CD4-positive, alpha-beta T cell treated with Interferon gamma for 1 hour (primary cell): ENCODE data around the gene RAB6B.

ENCODE experiments used
- DNase-seq: peaks from one replicate; pipeline ENCODE4 v3.0.0-alpha.2; 2020

Gene RAB6B

GRCh38 chr3:133880886-133881455, 14.7 kb downstream of the RAB6B start:
- no peak for DNase-seq

GRCh38 chr3:133880287-133880686, 15.4 kb downstream of the RAB6B start:
- no peak for DNase-seq

GRCh38 chr3:133878518-133878917, 17.2 kb downstream of the RAB6B start:
- DNase-seq = no peak

- no peak for DNase-seq
Measured at GRCh38 chr3:133877221-133877620, 18.5 kb downstream of the RAB6B start.

- DNase-seq = no peak
Measured at GRCh38 chr3:133874761-133875438, 20.8 kb downstream of the RAB6B start.

GRCh38 chr3:133874344-133874743, 21.3 kb downstream of the RAB6B start:
- no peak for DNase-seq

- DNase-seq = no peak
Measured at GRCh38 chr3:133872781-133873180, 22.9 kb downstream of the RAB6B start.

GRCh38 chr3:133872161-133872560, 23.5 kb downstream of the RAB6B start:
- DNase-seq = no peak

- DNase-seq = no peak
Measured at GRCh38 chr3:133871368-133872090, 24.2 kb downstream of the RAB6B start.

- no peak for DNase-seq
Measured at GRCh38 chr3:133870822-133871221, 24.9 kb downstream of the RAB6B start.

GRCh38 chr3:133869586-133869985, 26.1 kb downstream of the RAB6B start:
- DNase-seq = no peak

GRCh38 chr3:133868758-133869475, 26.8 kb downstream of the RAB6B start:
- DNase-seq = no peak

- no peak for DNase-seq
Measured at GRCh38 chr3:133868186-133868585, 27.5 kb downstream of the RAB6B start.

- no peak for DNase-seq
Measured at GRCh38 chr3:133866141-133866540, 29.5 kb downstream of the RAB6B start.

GRCh38 chr3:133865136-133865855, 30.4 kb downstream of the RAB6B start:
- no peak for DNase-seq

- DNase-seq = no peak
Measured at GRCh38 chr3:133864616-133865015, 31.1 kb downstream of the RAB6B start.

GRCh38 chr3:133863911-133864310, 31.8 kb downstream of the RAB6B start:
- no peak for DNase-seq

- DNase-seq = no peak
Measured at GRCh38 chr3:133862161-133862560, 33.5 kb downstream of the RAB6B start.

- DNase-seq = no peak
Measured at GRCh38 chr3:133860519-133860918, 35.2 kb downstream of the RAB6B start.

GRCh38 chr3:133859381-133860234, 36.1 kb downstream of the RAB6B start:
- no peak for DNase-seq

GRCh38 chr3:133857767-133858166, 37.9 kb downstream of the RAB6B start:
- DNase-seq = no peak

- DNase-seq = no peak
Measured at GRCh38 chr3:133856316-133856715, 39.4 kb downstream of the RAB6B start.
